ENCODE measurements around the gene C16orf90.
"Not testable (repeated sequence)": the region's sequence is repeated elsewhere in the genome, so short reads cannot be mapped to it uniquely, and the experiment has no call there.

Gene C16orf90

DNA sequence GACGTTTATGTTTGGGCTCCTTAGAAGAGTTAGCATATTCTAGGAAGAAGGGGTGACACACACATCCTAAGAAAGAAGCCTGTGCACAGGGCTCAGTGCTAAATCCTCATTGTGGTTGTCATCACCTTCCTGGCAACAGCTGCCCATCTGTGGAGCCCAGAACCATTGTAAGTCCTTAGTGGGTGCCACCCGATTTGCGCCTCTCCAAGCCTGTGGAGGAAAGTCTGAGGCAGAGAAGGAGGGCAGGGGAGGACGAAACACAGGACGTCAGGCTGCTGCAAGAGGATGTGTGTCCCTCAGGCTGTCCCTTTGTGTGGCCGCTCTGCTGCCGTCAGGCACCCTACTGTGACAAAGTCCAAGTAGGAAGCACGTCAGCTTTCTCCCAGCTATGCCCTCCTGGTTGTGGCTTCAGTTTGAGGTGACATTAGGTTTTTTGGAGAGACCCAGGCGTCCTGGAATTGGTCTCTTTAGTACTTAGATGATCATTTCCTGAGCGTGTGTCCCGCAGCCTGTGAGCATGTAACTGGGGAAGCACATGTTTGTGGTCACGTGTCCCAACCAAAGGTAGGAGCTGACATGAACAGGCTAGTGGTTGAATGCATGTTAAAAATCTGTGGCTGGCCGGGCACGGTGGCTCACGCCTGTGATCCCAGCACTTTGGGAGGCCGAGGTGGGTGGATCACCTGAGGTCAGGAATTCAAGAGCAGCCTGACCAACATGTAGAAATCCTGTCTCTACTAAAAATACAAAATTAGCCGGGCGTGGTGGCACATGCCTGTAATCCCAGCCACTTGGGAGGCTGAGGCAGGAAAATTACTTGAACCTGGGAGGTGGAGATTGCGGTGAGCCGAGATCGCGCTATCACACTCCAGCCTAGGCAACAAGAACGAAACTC lies 16.2 kb upstream of the C16orf90 start:
- DNase-seq (ENCODE audit: low spot score) = no peak

GRCh38 chr16:3510416-3510815 lies 15.1 kb upstream of the C16orf90 start:
- no peak for DNase-seq (ENCODE audit: low spot score)

GRCh38 chr16:3509470-3509928 lies 14.2 kb upstream of the C16orf90 start:
- DNase-seq (ENCODE audit: low spot score) = no peak

GRCh38 chr16:3508736-3509135 lies 13.4 kb upstream of the C16orf90 start:
- no peak for DNase-seq (ENCODE audit: low spot score)

DNA sequence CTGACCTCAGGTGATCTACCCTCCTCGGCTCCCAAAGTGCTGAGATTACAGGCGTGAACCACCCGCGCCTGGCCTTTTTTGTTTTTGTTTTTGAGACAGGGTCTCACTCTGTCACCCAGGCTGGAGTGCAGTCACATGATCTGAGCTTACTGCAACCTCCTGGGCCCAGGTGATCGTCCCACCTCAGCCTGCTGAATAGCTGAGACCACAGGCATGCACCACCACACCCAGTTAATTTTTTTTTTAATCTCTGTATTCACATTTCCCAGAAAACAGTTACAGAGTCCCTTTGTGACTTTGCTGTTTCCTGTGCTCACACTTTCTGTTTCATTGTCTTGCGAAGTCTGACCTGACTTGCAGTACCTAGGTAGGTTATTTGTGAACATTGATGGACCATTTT lies 8.2 kb upstream of the C16orf90 start:
- no peak for DNase-seq (ENCODE audit: low spot score)

DNA sequence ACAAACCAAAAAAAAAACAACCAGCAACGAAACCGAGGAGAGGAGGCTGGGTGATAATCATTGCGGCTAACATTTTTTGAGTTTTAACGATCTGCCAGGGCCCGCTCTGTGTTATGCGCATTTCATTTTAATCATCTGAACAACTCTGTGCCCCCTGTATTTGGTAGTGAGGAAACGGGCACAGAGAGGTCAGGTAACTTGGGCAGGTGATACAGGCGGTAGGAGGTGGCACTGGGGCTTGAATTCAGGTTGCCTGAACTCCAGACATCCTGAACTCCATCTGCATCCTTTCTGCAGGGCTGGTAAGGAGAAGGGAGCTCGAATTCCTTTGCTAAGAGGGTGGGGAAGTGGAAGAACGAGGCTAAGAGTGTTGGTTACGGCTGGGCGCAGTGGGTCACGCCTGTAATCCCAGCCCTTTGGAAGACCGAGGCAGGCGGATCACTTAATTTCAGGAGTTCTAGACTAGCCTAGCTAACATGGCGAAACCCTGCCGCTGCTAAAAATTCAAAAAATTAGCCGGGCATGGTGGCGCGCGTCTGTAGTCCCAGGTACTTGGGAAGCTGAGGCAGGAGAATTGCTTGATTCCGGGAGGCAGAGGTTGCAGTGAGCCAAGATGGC lies 6.6 kb upstream of the C16orf90 start:
- no peak for DNase-seq (ENCODE audit: low spot score)

DNA sequence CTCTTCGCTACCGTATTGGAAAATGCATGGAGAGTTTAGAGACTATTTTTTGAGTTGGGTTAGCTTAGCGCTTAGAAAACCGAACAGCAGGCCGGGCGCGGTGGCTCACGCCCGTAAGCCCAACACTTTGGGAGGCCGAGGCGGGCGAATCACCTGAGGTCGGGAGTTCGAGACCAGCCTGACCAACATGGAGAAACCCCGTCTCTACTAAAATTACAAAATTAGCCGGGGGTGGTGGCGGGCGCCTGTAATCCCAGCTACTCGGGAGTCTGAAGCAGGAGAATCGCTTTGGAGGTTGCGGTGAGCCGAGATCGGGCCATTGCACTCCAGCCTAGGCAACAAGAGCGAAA lies 6.1 kb upstream of the C16orf90 start:
- DNase-seq (ENCODE audit: low spot score) = not testable (repeated sequence)

DNA sequence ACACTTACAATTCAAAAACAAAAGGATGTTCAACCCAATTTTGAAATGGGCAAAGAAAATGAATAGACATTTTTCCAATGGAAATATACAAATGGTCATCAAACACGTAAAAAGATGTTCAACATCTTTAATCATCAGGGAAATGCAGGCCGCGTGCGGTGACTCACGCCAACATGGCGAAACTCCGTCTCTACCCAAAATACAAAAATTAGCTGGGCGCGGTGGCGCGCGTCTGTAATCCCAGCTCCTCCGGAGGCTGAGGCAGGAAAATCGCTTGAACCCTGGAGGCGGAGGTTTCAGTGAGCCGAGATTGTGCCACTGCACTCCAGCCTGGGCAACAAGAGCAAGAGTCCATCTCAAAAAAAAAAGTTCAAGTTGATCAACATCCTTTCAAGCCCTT lies 3.7 kb upstream of the C16orf90 start:
- DNase-seq (ENCODE audit: low spot score) = no peak

- DNase-seq (ENCODE audit: low spot score) = no peak
These were observed 2.5 kb upstream of the C16orf90 start for GRCh38 chr16:3497771-3498170.

DNA sequence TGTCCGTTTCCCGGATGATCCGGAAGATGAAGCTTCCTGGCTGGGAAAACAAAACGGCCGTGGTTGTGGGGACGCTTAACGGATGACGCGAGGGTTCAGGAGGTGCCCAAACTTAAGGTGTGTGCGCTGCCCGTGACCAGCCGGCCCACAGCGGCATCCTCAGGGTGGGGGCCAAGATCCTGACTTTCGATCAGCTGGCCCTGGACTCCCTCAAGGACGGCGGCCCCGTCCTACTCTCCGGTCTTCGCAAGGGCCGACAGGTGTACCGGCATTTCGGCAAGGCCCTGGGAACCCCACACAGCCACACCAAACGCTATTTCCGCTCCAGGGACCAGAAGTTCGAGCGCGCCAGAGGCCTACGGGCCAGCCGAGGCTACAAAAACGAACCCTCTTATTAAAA lies 1.1 kb upstream of the C16orf90 start:
- no peak for DNase-seq (ENCODE audit: low spot score)

DNA sequence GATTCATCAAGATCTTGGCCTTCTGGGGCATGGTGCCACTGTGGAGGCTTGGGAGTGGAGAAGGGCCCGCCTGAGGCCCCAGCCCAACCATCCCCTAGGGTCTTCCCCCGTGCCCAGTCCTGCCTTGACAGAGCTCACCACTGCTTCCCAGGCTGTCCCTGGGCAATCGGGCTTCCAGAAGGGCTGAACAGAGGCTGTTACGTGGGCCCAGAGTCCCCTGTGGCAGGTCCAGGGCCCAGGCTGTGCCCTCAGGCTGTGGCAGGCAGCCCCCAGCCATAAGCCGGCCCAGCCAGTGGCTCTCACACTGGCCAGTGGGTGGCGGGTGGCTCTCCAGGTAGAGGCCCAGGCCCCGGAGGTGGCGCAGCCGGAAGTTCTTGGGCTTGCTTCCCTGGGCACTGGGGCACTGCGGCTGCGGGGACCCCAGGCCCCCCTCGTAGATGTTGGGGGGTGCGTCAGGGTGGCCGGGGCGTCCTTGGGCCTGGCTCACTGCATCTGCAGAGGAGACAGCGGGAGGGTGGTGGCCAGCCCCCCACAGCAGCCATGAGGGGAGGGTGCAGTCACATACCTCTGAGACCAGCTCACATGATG lies 809 bp downstream of the C16orf90 start:
- DNase-seq (ENCODE audit: low spot score) = no peak

GRCh38 chr16:3492356-3492755 lies 2.9 kb downstream of the C16orf90 start:
- DNase-seq (ENCODE audit: low spot score) = no peak

GRCh38 chr16:3490911-3491629 lies 4.2 kb downstream of the C16orf90 start:
- DNase-seq (ENCODE audit: low spot score) = no peak

GRCh38 chr16:3488801-3489200 lies 6.5 kb downstream of the C16orf90 start:
- DNase-seq (ENCODE audit: low spot score) = no peak

GRCh38 chr16:3487521-3488410 lies 7.5 kb downstream of the C16orf90 start:
- DNase-seq (ENCODE audit: low spot score) = no peak

DNA sequence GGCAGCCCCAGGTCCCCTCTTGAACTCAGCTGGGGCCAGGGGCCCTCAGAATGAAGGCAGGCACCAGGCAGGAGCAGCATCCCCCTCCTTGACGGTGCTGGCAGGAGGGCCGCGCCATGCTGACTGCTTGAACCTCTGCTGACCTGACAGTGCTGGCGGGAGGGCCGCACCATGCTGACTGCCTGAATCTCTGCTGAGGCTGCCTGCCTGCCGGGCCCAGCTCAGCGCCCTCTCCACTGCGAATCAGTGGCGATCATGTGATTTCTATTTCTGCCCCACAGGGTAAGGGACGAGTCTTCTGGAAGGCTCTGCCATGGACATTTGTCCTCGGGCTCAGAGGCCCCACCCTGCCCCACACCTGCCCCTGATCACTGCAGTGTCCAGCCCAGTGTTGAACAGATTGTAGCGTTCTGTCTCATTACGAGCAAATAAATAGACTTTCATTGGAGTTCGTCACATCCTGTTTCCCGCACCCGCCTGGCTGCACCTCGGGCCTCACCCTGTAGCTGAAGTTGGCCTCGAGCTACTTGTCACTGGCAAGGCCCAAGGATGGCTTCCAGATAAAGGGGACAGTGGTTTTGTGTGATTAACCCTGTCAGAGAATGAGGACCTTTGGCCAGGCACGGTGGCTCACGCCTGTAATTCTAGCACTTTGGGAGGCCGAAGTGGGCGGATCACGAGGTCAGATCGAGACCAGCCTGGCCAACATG lies 8.6 kb downstream of the C16orf90 start:
- no peak for DNase-seq (ENCODE audit: low spot score)

DNA sequence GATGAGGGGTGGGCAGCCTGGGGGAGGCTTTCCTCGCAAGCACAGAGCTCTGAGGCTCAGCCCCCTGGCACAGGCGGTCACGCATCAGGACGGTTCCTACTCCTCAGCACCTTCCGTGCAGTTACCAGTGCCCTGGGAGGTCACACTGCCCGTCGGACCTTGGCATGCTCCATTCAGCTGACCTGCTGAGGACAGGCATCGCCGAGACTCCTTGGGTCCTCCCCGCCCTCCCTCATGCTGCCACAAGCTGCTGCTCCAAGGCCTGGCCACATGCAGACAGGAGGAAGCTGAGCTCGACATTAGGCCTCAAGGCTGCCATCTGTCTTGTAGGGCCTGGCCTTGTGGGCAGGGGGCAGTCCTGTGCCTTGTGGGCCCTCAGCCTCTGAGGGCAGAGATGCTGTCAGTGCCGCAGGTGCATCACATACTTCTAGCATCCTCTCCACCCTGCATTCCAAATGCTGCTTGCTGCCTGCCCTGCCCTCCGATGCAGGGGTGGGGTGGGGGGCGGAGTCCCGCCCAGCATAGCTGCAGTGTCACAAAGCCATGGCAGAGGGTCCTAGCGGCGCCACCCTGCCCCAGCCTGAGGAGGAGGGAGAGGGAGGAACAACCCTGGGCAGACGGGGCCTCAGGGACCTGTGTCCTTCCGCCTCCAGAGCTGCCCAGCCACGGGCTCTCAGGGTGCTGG lies 9.3 kb downstream of the C16orf90 start:
- no peak for DNase-seq (ENCODE audit: low spot score)

DNA sequence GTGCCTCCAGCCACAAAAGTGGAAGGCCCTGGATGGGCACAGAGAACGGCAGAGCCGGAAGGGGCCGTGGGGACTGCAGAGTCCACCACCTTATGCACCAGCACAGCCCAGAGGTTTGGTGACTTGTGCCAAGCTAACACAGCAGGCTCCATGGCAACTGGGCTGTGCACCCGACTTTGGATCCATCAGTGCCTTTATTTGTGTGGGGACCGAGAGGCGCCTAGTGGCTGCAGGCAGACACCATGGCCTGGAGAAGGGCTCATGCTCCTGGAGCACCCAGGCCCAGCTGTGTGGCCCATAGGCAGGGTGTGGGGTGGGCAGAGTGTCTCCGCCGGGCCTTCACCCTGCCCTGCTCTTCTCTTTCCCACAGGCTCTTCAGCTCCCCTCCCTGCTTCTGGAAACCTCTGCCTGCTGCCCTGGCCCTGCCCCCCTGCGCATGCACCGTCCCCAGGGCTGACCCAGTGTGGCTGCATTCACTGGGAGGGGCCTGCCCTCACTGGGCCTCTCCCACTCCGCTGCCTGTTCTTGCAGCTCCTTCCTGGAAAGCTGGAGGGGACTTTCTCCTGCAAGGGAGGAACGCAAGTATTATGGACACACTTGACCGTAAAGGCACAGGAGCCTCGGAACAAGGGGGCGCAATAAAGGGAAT lies 10.1 kb downstream of the C16orf90 start:
- DNase-seq (ENCODE audit: low spot score) = no peak

DNA sequence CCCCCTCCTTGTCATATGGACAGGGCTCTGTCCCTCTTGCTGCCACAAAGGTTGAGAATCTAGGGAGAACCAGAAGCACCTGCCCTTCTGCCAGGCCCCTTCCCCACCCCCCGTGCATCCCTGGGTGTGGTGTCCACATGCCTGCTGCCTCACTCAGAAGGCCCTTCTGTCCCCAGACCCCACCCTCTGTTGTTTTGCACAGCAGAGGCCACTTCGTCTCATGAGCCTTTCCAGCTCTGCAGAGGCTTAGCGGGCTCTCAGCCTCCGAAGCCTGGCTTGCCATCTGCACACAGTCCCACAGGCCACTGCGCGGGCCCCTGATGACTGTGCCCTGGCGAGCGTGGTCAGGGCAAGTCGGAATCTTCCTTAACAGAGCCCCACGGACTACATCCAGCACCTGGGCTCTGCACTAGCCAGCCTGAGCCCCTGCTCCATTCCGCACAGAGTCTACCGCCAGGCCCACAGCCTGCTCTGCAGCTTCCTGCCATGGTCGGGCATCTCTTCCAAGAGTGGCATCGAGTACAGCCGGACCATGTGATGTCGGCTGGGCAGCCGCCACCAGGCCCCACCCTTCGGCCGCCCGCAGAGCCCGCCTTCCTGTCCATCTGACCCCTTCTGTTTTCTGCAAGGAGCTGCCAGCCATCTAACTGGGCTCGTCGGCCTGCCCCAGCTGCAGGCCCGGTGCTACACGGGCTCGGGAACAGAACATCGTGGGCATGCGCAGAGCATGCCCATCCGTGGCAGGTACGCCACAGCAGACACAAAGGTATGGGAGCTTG lies 10.8 kb downstream of the C16orf90 start:
- DNase-seq (ENCODE audit: low spot score) = no peak
